ENCODE measurements around the gene BOC. TPM values are rescaled to one million over a fixed set of nuclear protein-coding genes. Genes with fewer than 3 reads are reported as not detected.

Gene BOC
- total and polyA plus RNA-seq, 2 of the 8 experiments (the other 6 are each of a cell fraction or from before 2014, with no cell fraction given), result 6.9 to 9.3 TPM

DNA sequence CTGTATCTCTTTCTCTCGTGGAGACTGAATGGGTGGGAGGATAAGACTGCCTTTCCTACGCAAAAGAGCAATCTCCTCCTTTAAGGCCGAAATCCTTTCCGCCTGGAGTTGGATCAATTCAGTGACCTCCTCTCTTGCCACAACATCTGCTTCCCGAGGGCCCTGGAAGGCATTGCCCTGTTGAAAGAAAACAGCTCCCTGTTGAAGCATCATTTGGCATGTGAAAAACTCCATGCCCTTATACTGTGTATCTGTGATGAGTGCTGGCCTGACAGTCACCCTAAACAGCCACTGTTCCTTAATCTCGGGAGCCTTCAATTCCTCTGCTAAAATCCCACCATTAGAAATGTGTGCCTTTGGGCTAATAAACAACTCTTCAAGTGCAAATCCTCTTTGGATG is 80.2 kb downstream of the BOC start (continued):
- TF ChIP-seq, protein P1, sequence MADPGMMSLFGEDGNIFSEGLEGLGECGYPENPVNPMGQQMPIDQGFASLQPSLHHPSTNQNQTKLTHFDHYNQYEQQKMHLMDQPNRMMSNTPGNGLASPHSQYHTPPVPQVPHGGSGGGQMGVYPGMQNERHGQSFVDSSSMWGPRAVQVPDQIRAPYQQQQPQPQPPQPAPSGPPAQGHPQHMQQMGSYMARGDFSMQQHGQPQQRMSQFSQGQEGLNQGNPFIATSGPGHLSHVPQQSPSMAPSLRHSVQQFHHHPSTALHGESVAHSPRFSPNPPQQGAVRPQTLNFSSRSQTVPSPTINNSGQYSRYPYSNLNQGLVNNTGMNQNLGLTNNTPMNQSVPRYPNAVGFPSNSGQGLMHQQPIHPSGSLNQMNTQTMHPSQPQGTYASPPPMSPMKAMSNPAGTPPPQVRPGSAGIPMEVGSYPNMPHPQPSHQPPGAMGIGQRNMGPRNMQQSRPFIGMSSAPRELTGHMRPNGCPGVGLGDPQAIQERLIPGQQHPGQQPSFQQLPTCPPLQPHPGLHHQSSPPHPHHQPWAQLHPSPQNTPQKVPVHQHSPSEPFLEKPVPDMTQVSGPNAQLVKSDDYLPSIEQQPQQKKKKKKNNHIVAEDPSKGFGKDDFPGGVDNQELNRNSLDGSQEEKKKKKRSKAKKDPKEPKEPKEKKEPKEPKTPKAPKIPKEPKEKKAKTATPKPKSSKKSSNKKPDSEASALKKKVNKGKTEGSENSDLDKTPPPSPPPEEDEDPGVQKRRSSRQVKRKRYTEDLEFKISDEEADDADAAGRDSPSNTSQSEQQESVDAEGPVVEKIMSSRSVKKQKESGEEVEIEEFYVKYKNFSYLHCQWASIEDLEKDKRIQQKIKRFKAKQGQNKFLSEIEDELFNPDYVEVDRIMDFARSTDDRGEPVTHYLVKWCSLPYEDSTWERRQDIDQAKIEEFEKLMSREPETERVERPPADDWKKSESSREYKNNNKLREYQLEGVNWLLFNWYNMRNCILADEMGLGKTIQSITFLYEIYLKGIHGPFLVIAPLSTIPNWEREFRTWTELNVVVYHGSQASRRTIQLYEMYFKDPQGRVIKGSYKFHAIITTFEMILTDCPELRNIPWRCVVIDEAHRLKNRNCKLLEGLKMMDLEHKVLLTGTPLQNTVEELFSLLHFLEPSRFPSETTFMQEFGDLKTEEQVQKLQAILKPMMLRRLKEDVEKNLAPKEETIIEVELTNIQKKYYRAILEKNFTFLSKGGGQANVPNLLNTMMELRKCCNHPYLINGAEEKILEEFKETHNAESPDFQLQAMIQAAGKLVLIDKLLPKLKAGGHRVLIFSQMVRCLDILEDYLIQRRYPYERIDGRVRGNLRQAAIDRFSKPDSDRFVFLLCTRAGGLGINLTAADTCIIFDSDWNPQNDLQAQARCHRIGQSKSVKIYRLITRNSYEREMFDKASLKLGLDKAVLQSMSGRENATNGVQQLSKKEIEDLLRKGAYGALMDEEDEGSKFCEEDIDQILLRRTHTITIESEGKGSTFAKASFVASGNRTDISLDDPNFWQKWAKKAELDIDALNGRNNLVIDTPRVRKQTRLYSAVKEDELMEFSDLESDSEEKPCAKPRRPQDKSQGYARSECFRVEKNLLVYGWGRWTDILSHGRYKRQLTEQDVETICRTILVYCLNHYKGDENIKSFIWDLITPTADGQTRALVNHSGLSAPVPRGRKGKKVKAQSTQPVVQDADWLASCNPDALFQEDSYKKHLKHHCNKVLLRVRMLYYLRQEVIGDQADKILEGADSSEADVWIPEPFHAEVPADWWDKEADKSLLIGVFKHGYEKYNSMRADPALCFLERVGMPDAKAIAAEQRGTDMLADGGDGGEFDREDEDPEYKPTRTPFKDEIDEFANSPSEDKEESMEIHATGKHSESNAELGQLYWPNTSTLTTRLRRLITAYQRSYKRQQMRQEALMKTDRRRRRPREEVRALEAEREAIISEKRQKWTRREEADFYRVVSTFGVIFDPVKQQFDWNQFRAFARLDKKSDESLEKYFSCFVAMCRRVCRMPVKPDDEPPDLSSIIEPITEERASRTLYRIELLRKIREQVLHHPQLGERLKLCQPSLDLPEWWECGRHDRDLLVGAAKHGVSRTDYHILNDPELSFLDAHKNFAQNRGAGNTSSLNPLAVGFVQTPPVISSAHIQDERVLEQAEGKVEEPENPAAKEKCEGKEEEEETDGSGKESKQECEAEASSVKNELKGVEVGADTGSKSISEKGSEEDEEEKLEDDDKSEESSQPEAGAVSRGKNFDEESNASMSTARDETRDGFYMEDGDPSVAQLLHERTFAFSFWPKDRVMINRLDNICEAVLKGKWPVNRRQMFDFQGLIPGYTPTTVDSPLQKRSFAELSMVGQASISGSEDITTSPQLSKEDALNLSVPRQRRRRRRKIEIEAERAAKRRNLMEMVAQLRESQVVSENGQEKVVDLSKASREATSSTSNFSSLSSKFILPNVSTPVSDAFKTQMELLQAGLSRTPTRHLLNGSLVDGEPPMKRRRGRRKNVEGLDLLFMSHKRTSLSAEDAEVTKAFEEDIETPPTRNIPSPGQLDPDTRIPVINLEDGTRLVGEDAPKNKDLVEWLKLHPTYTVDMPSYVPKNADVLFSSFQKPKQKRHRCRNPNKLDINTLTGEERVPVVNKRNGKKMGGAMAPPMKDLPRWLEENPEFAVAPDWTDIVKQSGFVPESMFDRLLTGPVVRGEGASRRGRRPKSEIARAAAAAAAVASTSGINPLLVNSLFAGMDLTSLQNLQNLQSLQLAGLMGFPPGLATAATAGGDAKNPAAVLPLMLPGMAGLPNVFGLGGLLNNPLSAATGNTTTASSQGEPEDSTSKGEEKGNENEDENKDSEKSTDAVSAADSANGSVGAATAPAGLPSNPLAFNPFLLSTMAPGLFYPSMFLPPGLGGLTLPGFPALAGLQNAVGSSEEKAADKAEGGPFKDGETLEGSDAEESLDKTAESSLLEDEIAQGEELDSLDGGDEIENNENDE (IDR thresholded peaks at IDR 0.05; ENCODE audit: insufficient replicate concordance, low read length), result no peak
- TF ChIP-seq KDM4A (IDR thresholded peaks at IDR 0.05; ENCODE audit: low read depth, low read length, severe bottlenecking) (no peak), CBX5 (IDR thresholded peaks at IDR 0.05; ENCODE audit: low read depth, low read length) (no peak)
- TF ChIP-seq, protein P2, sequence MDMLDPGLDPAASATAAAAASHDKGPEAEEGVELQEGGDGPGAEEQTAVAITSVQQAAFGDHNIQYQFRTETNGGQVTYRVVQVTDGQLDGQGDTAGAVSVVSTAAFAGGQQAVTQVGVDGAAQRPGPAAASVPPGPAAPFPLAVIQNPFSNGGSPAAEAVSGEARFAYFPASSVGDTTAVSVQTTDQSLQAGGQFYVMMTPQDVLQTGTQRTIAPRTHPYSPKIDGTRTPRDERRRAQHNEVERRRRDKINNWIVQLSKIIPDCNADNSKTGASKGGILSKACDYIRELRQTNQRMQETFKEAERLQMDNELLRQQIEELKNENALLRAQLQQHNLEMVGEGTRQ (IDR thresholded peaks at IDR 0.05; ENCODE audit: low read length), result no peak
